NT2/D1 (cell line): Measurements from ENCODE around the gene TJAP1.

Experiments used
- DNase-seq: peaks from one replicate; pipeline ENCODE4 v3.0.0-alpha.2; 2011; ENCODE audit warnings: low read depth, low spot score
- H3K27me3 ChIP-seq: 2 replicates; pipeline ENCODE4 v1.6.0; 2011; ENCODE audit warnings: mild to moderate bottlenecking; ENCODE audit not compliant: insufficient read length, insufficient read depth
- H3K36me3 ChIP-seq: 2 replicates; pipeline ENCODE4 v1.6.1; 2011; ENCODE audit warnings: mild to moderate bottlenecking, low read length, mixed read lengths; ENCODE audit not compliant: insufficient read depth, insufficient read length
- H3K4me1 ChIP-seq: 2 replicates; pipeline ENCODE4 v1.5.1; 2011; ENCODE audit not compliant: insufficient read depth, insufficient read length
- H3K4me3 ChIP-seq: 2 replicates; pipeline ENCODE4 v1.5.1; 2011; ENCODE audit warnings: low read depth; ENCODE audit not compliant: insufficient read length
- H3K9ac ChIP-seq: 2 replicates; pipeline ENCODE4 v1.6.0; 2011; ENCODE audit warnings: low read depth; ENCODE audit not compliant: insufficient read length
- H3K9me3 ChIP-seq: 2 replicates; pipeline ENCODE4 v1.5.1; 2011; ENCODE audit warnings: mild to moderate bottlenecking, low read length; ENCODE audit not compliant: insufficient read depth
- SUZ12 ChIP-seq: IDR thresholded peaks from 2 replicates; pipeline ENCODE4 v1.6.1; 2011; ENCODE audit not compliant: insufficient read length, insufficient read depth; ENCODE audit errors: extremely low read depth
- YY1 ChIP-seq: IDR thresholded peaks from 2 replicates; pipeline ENCODE4 v1.6.1; 2011; ENCODE audit not compliant: insufficient read length, insufficient read depth
- ZNF274 ChIP-seq: IDR thresholded peaks from 2 replicates; pipeline ENCODE4 v1.6.1; 2011; ENCODE audit warnings: mild to moderate bottlenecking, low read depth, low read length

The TJAP1 gene

GRCh38 chr6:43499028-43499815, 21.9 kb downstream of the TJAP1 start:
- TF ChIP-seq ZNF274 (no peak), YY1 (no peak), SUZ12 (no peak)

DNA sequence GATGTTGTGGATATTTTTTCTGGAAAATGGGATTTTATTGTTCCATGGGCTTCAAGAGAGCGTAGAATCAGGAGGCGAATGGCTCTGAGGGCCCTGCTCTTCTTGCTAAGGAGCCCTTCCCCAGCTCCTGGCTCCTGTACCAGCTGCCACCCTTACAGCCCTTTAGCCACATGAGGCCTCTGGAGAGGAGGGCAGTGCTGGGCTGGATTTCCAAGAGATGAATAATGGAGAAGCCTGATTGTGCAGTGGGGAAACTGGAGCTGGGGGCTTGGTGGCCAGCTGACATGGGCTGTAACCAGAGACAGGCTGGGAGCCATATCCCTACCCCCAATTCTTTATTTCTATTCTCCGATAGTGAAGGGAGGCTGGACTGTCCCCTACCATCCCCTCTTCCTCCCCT, 23.6 kb downstream of the TJAP1 start:
- H3K9me3 ChIP-seq: no peaks in the 10 kb centered on the region
- no peak overlapping the region for H3K4me3 ChIP-seq
- H3K27me3 ChIP-seq: no peaks in the 10 kb centered on the region
- peaks cover 2% of the 10 kb centered on the region for H3K4me1 ChIP-seq
- TF ChIP-seq SUZ12 (no peak), YY1 (no peak), ZNF274 (no peak)
- H3K36me3 ChIP-seq: peaks cover 83% of the 10 kb centered on the region
- no peak for DNase-seq
- H3K9ac ChIP-seq: no peak overlapping the region

More at GRCh38 chr6:43499028-43499815, 21.9 kb downstream of the TJAP1 start:
- Histone ChIP-seq H3K9ac (no peak overlapping the region), H3K36me3 (peaks cover 67% of the 10 kb centered on the region), H3K4me1 (peaks cover 10% of the 10 kb centered on the region), H3K4me3 (no peak overlapping the region), H3K27me3 (no peaks in the 10 kb centered on the region), H3K9me3 (no peaks in the 10 kb centered on the region)
- no peak for DNase-seq

GRCh38 chr6:43502666-43503065, 25.3 kb downstream of the TJAP1 start:
- H3K9ac ChIP-seq: no peak overlapping the region
- H3K4me3 ChIP-seq: no peak overlapping the region
- H3K9me3 ChIP-seq: no peaks in the 10 kb centered on the region
- H3K36me3 ChIP-seq: peaks cover 83% of the 10 kb centered on the region
- peaks cover 2% of the 10 kb centered on the region for H3K27me3 ChIP-seq
- H3K4me1 ChIP-seq: no peaks in the 10 kb centered on the region
- no peak for TF ChIP-seq ZNF274
- no peak for TF ChIP-seq YY1
- TF ChIP-seq SUZ12: no peak
- DNase-seq: no peak

DNA sequence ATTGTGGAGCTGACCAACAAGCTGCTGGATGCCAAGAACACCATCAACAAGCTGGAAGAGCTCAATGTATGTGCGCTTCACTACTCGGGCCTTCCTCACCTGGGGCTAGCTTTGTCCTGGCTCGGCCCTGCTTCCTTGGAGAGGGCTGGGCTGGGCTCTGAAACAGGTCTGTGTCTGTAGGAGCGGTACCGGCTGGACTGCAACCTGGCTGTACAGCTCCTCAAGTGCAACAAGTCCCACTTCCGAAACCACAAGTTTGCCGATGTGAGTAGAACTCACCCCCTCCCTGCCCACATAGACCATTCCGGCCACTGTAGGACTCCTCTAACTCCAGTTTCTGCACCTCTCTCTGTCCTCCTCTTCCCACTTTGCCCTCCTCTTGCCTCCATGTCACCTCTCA, 26.1 kb downstream of the TJAP1 start:
- no peak overlapping the region for H3K9ac ChIP-seq
- TF ChIP-seq YY1 (no peak), SUZ12 (no peak), ZNF274 (no peak)
- no peak overlapping the region for H3K4me3 ChIP-seq
- peaks cover 10% of the 10 kb centered on the region for H3K27me3 ChIP-seq
- H3K9me3 ChIP-seq: no peaks in the 10 kb centered on the region
- peaks cover 75% of the 10 kb centered on the region for H3K36me3 ChIP-seq
- no peak for DNase-seq
- H3K4me1 ChIP-seq: no peaks in the 10 kb centered on the region

DNA sequence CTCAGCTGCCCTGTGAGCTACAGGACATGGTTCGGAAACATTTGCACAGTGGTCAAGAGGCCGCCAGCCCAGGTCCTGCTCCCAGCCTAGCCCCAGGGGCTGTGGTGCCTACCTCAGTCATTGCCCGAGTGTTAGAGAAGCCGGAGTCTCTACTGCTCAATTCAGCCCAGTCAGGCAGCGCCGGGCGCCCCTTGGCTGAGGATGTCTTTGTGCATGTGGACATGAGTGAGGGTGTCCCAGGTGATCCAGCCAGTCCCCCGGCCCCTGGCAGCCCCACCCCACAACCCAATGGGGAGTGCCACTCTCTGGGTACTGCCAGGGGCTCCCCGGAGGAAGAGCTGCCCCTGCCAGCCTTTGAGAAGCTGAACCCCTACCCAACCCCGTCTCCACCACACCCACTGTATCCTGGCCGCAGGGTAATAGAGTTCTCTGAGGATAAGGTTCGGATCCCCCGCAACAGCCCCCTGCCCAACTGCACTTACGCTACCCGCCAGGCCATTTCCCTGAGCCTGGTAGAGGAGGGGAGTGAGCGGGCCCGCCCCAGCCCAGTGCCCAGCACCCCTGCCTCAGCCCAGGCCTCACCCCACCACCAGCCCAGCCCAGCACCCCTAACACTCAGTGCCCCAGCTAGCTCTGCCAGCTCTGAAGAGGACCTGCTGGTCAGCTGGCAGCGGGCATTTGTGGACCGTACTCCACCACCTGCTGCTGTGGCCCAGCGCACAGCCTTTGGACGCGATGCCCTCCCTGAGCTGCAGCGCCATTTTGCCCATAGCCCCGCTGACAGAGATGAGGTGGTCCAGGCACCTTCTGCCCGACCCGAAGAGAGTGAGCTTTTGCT, 27.6 kb downstream of the TJAP1 start:
- Histone ChIP-seq H3K4me1 (no peaks in the 10 kb centered on the region), H3K36me3 (peaks cover 59% of the 10 kb centered on the region), H3K9ac (no peak overlapping the region), H3K4me3 (no peak overlapping the region), H3K27me3 (peaks cover 22% of the 10 kb centered on the region), H3K9me3 (no peaks in the 10 kb centered on the region)
- DNase-seq: no peak
- no peak for TF ChIP-seq SUZ12
- TF ChIP-seq ZNF274: no peak
- TF ChIP-seq YY1: no peak

- Histone ChIP-seq H3K9ac (no peak overlapping the region), H3K27me3 (peaks cover 22% of the 10 kb centered on the region), H3K4me1 (peaks cover 4% of the 10 kb centered on the region), H3K9me3 (no peaks in the 10 kb centered on the region), H3K36me3 (peaks cover 52% of the 10 kb centered on the region), H3K4me3 (no peak overlapping the region)
- no peak for TF ChIP-seq YY1
- TF ChIP-seq SUZ12: no peak
- TF ChIP-seq ZNF274: no peak
- DNase-seq: no peak
Measured at GRCh38 chr6:43505718-43506117, 28.3 kb downstream of the TJAP1 start.

DNA sequence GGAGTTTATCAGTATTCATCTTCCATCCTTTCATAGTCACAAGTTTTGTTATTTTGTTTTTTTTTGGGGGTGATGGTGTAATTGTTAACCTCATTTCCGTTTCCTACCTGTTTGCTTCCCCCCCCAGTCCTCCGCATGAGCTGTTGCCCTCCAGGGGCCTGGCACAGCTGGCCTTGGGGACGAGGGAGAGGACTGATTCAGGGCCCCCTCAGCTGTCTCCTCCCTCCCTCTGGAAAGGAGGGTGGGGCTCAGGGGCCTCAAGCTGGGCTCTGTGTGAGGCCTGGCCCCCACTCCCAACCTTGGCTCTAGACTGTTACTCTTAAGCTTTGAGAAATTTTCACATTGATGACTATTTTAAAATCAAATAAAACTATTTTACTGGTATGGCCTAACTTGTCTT, 28.8 kb downstream of the TJAP1 start:
- no peak for DNase-seq
- TF ChIP-seq SUZ12: no peak
- no peak for TF ChIP-seq YY1
- no peak for TF ChIP-seq ZNF274
- Histone ChIP-seq H3K4me3 (no peak overlapping the region), H3K9ac (no peak overlapping the region), H3K4me1 (peaks cover 4% of the 10 kb centered on the region), H3K9me3 (no peaks in the 10 kb centered on the region), H3K36me3 (peaks cover 52% of the 10 kb centered on the region), H3K27me3 (peaks cover 22% of the 10 kb centered on the region)
